ENCODE measurements around the gene BBS9.

The BBS9 gene

DNA sequence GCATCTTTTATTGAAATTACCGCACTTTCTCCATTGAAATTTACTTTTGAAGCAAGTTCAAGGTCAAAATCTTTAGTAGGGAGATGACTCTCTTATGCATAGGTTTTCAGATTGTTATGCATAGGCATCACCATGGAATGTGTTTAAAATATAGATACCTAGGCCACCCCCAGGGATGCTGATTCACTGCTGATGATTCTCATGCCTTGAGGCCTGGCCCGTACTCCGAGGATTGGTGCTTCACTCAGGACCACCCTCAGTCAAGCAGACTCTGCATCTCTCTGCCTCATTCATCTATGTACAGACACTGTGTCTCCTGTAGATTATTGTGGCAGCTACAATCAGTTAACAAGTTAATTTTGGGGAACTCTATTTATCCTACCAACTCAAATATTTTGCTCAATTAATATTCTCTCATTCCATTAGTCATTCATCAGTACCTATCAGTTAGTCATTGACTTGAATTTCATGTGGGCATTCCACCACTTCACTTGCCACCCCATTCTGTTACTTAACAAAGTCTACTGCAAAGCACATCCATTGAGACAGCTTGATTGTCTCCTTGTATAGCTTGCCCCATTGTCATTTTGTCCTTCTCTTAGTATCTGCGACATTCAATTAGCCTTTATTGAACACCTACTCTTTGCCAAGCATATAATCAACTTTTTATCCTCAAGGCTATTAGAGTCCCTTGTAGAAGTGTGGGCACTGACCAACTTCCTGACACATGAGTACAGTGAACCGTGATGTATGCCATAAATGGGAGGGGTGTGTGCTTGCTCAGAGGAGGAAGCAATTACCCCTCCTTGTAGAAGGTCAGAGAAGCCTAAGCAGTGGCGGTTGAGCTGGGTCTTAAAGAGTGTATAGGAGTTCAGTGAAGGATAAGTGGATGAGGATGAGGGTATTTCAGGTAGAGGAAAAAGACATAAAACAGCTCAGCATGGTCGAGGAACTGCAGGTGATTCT is 520.4 kb downstream of the BBS9 start:
- no peak for DNase-seq (ENCODE audit: low read depth)

DNA sequence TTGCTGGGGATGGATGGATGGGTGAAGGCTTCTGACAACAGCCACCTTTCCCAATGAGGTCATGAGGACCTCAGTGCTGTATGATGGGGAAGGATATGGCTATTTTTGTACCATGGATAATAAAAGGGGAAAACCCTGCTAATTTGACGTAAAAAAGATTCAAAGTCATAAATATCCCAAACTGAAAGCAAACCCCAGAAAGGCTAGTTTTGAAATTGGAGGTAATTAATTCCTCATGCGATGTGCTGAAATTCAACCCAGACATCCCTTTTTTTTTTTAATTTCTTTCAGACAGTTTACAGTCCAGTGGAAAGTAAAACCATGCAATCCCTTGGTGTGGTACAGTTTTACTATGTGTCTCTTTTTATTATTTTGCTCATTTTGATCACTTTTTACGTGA is 521.5 kb downstream of the BBS9 start:
- DNase-seq (ENCODE audit: low read depth): no peak

DNA sequence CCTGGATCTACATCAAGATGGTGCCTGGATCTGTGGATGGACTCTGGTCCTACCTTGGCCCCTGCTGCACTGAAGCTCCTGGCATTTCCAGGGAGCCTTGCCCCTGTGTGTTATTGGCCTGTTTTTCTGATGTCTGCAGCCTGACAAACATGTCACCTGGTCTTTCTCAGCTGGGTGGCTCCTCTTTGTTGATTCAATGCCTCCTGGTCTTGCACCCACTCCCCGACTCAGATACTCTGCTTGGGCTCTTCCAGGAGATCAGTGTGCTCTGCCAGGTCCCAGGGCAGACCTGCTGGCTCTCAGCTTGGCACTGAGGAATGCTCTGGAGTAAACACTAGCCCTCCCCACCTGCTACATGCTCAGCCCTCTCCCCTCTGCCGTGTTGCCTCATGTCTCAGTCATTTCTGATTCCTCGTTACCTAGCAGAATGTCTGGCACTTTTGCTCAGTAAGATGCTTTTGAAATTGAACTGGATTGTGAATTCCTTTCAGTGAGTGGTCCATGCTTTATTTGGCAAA is 522.7 kb downstream of the BBS9 start:
- DNase-seq (ENCODE audit: low read depth): no peak

DNA sequence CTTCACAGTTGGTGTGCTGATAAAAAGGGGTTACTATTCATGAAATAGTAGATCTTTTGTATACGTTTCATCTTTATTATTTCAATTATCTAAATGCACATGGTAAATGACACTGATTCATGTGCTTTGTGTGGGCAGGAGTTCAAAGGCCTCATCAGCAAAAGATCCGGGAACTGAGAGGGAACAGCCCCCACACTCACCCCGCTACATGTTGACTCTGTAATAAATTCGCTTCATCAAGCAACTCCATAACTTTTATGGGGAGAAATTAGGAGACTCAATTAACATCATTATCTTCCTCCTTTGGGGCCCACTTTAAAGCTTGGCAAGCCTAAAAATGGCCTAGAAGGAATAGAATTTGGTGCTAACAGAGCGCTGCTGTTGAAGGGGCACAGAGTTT is 525.3 kb downstream of the BBS9 start:
- no peak for DNase-seq (ENCODE audit: low read depth)
